Fibroblast of pulmonary artery (primary cell): ENCODE measurements around the gene MBD3.

ENCODE experiments used
- DNase-seq: peaks from one replicate; pipeline ENCODE4 v3.0.0-alpha.2; 2010; ENCODE audit warnings: low read depth
- H3K4me3 ChIP-seq: replicated peaks from 2 replicates; pipeline ENCODE4 v1.5.1; 2011; ENCODE audit warnings: low read depth, mild to moderate bottlenecking, control low read depth, low read length, moderate library complexity
- TF ChIP-seq, protein P1 (sequence below): IDR thresholded peaks from 2 replicates; pipeline ENCODE4 v1.5.1; 2011; ENCODE audit warnings: mild to moderate bottlenecking, control low read depth, low read length, inconsistent platforms; ENCODE audit errors: missing control alignments

Gene MBD3

DNA sequence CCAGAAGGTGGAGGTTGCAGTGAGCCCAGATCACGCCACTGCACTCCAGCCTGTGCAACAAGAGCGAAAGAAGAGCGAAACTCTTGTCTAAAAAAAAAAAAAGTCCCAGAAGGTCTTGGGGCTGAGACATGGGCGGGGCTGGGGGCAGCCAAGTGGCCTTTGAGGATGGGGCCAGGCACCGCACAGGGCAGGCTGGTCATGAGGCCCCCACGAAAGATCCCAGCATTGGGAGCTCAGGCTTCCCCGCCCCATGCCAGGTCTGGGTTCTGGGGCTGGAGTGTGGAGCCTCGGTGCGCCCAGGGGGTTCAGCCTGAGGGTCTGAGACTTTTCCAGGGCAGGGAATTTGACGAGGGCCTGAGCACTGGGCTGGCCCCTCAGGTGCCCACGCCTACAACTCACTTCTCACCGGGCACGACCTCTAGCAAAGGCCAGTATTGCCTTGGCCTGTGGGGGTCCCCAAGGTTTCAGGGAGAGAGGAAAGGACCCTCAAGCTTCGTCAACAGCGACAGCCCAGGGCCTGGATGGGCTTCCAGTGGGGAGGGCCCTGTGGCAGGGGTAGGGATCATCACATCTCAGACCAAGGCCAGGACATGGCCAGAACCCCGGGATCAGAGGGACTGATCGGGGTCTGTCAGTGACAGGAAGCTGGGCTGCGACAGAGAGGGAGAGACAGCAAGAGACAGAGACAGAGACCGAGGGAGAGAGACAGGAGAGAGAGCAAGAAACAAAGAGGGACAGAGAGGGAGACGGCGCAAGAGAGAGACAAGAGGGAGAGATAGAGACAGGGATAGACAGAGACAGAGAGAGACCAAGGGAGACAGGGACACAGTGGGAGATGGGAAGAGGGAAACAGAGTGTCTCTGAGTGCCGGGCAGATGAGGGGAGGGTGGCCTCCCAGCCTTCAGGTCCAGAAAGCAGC, 17.1 kb downstream of the MBD3 start:
- no peak for DNase-seq
- H3K4me3 ChIP-seq = no peak overlapping the region
- TF ChIP-seq, protein P1, sequence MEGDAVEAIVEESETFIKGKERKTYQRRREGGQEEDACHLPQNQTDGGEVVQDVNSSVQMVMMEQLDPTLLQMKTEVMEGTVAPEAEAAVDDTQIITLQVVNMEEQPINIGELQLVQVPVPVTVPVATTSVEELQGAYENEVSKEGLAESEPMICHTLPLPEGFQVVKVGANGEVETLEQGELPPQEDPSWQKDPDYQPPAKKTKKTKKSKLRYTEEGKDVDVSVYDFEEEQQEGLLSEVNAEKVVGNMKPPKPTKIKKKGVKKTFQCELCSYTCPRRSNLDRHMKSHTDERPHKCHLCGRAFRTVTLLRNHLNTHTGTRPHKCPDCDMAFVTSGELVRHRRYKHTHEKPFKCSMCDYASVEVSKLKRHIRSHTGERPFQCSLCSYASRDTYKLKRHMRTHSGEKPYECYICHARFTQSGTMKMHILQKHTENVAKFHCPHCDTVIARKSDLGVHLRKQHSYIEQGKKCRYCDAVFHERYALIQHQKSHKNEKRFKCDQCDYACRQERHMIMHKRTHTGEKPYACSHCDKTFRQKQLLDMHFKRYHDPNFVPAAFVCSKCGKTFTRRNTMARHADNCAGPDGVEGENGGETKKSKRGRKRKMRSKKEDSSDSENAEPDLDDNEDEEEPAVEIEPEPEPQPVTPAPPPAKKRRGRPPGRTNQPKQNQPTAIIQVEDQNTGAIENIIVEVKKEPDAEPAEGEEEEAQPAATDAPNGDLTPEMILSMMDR = no peak

DNA sequence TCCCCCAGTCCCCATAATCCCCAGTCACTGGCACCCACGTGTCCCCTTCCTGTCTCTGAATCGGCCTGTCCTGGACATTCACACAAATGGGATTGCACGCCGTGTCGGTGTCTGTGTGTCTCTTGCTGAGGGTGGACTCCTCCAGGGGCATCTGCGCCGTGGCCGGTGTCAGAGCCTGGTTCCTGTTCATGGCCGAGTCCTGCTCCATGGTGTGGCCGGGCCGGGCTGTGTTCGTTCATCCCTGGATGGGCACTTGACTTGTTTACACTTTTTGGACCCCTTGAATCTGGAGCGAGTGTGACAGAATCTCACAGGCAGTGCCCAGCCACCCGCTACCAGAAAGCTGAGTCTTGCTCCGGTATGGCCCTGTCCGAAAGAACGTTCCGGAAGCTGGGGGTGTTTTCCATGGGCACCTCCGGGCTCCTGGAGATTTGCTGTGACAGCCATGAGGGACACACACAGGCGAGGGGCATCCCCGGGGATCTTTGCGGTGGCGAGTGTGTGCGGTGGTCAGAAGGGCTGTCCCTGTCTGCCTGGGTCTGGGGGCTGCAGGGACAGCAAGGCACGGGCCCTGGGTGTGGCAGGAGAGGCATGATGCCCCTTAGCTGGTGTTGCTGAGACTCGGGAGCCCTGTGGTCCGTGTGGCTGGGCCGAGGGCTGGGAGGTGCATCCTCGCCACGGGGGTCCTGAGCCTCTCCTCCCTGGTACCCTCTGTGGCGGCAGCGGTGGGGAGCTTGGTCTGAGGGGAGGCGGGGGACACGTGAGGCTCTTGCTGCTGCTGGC, 18.1 kb downstream of the MBD3 start:
- no peak overlapping the region for H3K4me3 ChIP-seq
- TF ChIP-seq, protein P1 = no peak
- no peak for DNase-seq

DNA sequence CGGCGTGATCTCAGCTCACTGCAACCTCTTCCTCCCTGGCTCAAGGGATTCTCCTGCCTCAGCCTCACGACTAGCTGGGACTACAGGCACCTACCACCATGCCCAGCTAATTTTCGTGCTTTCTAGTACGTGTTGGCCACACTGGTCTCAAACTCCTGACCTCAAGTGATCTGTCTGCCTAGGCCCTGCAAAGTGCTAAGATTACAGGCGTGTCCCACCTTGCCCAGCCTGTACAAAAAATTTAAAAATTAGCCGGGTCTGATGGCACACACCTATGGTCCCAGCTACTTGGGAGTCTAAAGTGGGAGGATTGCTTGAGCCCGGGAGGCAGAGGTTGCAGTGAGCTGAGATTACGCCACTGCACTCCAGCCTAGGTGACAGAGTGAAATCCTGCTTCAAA, 19.9 kb downstream of the MBD3 start:
- TF ChIP-seq, protein P1 = no peak
- no peak for DNase-seq
- H3K4me3 ChIP-seq = no peak overlapping the region

DNA sequence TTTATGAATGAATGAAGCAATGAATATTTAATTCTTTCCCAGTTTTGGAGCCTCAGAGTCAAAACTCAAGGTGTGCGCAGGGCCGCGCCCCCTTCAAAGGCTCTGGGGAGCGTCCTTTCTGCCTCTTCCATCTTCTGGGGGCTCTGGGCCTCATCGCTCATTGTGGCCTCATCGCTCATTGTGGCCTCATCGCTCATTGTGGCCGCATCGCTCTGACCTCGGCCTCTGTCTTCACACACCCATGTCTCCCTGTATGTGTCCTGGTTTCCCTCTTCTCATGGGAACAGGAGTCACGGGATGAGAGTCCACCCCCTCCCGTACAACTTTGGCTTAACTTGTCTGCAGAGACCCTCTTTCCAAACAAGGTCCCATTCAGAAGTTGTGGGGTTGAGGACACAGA, 21.3 kb downstream of the MBD3 start:
- DNase-seq = no peak
- H3K4me3 ChIP-seq = no peak overlapping the region
- TF ChIP-seq, protein P1 = no peak

DNA sequence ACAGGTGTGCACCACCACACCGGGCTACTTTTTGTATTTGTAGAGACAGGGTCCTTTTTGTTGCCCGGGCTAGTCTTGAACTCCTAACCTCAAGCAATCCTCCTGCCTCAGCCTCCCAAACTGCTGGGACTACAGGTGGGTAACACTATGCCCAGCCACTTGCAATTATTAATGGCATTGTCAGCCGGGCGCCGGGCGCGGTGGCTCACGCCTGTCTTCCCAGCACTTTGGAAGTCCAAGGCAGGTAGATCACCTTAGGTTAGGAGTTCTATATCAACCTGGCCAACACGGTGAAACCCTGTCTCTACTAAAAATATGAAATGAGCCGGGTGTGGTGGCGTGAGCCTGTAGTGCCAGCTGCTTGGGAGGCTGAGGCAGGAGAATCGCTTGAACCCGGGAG, 21.8 kb downstream of the MBD3 start:
- H3K4me3 ChIP-seq = no peak overlapping the region
- DNase-seq = no peak

DNA sequence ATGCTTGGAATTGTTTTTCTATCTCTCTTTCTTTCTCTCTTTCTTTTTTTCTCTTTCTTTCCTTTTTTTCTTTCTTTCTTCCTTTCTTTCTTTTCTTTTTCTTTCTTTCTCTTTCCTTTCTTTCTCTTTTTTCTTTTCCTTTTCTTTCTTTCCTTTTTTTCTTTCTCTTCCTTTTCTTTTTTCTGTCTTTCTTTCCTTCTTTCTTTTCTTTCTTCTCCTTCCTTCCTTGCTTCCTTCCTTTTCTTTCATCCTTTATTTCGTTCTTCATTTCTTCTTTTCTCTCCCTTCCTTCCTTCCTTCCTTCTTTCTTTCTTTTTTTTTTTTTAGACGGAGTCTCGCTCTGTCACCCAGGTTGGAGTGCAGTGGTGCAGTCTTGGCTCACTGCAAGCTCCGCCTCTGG, 22.7 kb downstream of the MBD3 start:
- TF ChIP-seq, protein P1 = no peak

More for the DNA sequence above, 21.8 kb downstream of the MBD3 start:
- TF ChIP-seq, protein P1 = no peak

More for the DNA sequence above, 22.7 kb downstream of the MBD3 start:
- no peak for DNase-seq
- H3K4me3 ChIP-seq = no peak overlapping the region
